Measurements from ENCODE around the gene L3MBTL2.

The L3MBTL2 gene

DNA sequence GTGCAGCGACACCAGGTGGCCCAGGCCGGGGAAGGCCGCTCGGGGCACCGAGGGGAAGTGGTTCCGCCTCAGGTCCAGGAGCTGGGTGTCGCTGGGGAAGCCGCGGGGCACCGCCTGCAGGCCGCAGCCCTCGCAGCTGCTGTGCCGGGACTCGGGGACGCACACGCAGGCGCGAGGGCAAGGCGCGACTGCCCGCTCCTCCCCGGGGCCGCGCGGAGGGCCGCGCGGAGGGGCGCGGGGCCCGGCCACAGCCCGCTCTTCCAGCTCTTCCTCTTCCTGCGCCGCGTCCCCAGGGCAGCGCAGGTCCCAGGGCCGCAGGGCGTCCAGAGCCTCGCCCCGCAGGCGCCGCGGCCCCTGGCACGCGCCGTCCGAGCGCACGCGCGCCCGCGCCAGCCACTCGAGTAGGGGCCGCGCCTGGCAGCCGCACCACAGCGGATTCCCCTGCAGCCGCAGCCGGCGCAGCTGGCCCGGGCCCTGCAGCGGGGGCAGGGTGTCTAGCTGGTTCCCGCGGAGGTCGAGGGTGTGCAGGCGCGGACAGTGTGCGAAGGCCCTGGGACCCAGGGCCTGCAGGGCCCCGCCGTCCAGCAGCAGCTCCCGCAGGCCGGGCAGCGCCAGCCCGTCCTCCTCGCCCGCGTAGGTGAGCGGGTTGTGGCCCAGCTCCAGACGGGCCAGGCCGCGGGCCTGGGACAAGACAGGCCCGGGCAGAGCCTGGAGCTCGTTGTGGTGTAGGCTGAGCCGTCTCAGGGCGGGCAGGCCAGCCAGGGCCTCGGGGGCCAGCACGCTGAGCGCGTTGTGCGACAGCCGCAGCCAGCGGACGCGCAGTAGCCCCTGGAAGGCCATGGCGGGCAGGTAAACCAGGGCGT is 32.8 kb downstream of the L3MBTL2 start:
- DNase-seq (ENCODE audit: low spot score) = peak; percentile 95

GRCh38 chr22:41238570-41239442 is 33.7 kb downstream of the L3MBTL2 start:
- DNase-seq (ENCODE audit: low spot score) = no peak
- TF ChIP-seq CTCF (IDR thresholded peaks at IDR 0.05; ENCODE audit: extremely low read depth, missing control alignments) = no peak

More for the DNA sequence above, 32.8 kb downstream of the L3MBTL2 start:
- peak; percentile 81 for TF ChIP-seq CTCF (IDR thresholded peaks at IDR 0.05; ENCODE audit: extremely low read depth, missing control alignments)

GRCh38 chr22:41239443-41240128 is 34.5 kb downstream of the L3MBTL2 start:
- DNase-seq (ENCODE audit: low spot score) = no peak
- TF ChIP-seq CTCF (IDR thresholded peaks at IDR 0.05; ENCODE audit: extremely low read depth, missing control alignments) = no peak

GRCh38 chr22:41240377-41241132 is 35.4 kb downstream of the L3MBTL2 start, which contains the start of gene CHADL:
TSS of gene CHADL (minus strand) at chr22:41240931. CDS start at chr22:41240881, 50 bp downstream.
- no peak for TF ChIP-seq CTCF (IDR thresholded peaks at IDR 0.05; ENCODE audit: extremely low read depth, missing control alignments)
- no peak for DNase-seq (ENCODE audit: low spot score)

GRCh38 chr22:41241133-41241676 is 36.1 kb downstream of the L3MBTL2 start:
- no peak for DNase-seq (ENCODE audit: low spot score)
- no peak for TF ChIP-seq CTCF (IDR thresholded peaks at IDR 0.05; ENCODE audit: extremely low read depth, missing control alignments)

DNA sequence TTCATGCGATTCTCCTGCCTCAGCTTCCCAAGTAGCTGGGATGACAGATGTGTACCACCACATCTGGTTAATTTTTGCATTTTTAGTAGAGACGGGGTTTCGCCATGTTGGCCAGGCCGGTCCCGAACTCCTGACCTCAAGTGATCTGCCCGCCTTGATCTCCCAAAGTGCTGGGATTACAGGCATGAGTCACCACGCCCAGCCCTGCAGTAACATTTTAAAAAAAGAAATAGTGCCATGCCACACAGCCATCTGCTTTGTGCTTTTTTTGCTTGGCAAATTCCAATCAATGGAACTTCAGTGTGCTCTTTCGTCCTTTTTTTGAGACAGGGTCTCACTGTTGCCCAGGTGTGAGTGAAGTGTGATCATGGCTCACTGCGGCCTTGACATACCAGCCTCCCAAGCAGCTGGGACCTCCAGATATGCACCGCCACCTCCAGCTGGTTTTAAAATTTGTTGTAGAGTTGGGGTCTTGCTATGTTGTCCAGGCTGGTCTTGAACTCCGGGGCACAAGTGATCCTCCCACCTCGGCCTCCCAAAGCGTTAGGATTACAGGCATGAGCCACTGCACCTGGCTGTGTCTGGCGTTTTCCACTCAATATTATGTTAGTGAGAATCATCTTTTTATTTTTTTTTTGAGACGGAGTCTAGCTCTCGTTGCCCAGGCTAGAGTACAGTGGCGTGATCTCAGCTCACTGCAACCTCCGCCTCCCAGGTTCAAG is 37.4 kb downstream of the L3MBTL2 start:
- no peak for DNase-seq (ENCODE audit: low spot score)
- TF ChIP-seq CTCF (IDR thresholded peaks at IDR 0.05; ENCODE audit: extremely low read depth, missing control alignments) = no peak

Data from GM20000 (cell line).